Liver (tissue), 2 donors: ENCODE results near the gene PPP1R12C.

Experiments
- FOXA1 ChIP-seq: IDR thresholded peaks from 2 replicates; pipeline ENCODE4 v1.6.1; 2016; ENCODE audit warnings: antibody characterized with exemption
- YY1 ChIP-seq: IDR thresholded peaks from 2 replicates; pipeline ENCODE4 v1.6.1; 2016; ENCODE audit warnings: antibody characterized with exemption, mild to moderate bottlenecking
- TF ChIP-seq, protein P1 (sequence below): fragments of 150-350 bp; IDR thresholded peaks from 2 replicates; pipeline ENCODE4 v1.5.1; 2017; ENCODE audit warnings: improper control_type of control experiment, low read depth, low read length; ENCODE audit not compliant: missing input control
- donor health status: healthy.

DNA sequence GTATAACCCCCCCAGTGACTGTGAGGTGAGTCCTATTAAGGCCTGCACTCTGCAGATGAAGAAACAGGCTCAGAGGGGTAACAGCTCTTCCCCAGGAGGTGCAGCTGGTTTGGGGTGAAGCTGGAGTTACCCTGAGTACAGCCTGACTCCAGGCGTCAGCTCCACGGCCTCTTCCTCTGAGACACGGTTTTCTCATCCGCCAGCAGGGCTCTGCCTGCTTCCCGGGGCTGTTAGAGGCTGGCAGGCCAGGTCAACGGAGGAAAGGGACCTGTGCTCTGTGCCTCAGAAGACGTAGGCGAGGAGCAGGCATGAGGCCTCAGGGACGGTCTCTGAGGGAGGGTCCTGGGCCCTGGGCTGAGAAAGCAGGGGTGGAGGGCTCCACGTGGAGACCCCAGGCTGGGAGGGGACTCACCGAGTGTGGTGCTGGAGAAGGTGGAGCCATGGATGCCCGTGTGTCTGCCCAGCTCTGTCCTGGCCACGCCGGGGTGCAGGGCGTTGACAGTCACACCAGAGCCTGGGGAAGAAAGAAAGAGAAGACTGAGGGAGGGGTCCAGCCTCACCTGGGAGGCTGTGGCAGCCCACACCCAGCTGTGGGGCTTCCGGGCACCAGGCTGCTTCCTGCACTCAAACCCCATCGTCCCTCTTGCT, 70.3 kb downstream of the PPP1R12C start:
- TF ChIP-seq, protein P1, sequence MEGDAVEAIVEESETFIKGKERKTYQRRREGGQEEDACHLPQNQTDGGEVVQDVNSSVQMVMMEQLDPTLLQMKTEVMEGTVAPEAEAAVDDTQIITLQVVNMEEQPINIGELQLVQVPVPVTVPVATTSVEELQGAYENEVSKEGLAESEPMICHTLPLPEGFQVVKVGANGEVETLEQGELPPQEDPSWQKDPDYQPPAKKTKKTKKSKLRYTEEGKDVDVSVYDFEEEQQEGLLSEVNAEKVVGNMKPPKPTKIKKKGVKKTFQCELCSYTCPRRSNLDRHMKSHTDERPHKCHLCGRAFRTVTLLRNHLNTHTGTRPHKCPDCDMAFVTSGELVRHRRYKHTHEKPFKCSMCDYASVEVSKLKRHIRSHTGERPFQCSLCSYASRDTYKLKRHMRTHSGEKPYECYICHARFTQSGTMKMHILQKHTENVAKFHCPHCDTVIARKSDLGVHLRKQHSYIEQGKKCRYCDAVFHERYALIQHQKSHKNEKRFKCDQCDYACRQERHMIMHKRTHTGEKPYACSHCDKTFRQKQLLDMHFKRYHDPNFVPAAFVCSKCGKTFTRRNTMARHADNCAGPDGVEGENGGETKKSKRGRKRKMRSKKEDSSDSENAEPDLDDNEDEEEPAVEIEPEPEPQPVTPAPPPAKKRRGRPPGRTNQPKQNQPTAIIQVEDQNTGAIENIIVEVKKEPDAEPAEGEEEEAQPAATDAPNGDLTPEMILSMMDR = no peak
- no peak for TF ChIP-seq YY1
- TF ChIP-seq FOXA1 = no peak
